HG03108 (cell line): ENCODE results near the gene NXPH2.
"Not testable (repeated sequence)": the region's sequence is repeated elsewhere in the genome, so short reads cannot be mapped to it uniquely, and the experiment has no call there.

ENCODE experiments used
- ATAC-seq: cut with Tn5 transposase; IDR thresholded peaks from one replicate; pipeline ENCODE4 v1.9.1; 2021; ENCODE audit warnings: moderate library complexity; ENCODE audit not compliant: unreplicated experiment

The NXPH2 gene

DNA sequence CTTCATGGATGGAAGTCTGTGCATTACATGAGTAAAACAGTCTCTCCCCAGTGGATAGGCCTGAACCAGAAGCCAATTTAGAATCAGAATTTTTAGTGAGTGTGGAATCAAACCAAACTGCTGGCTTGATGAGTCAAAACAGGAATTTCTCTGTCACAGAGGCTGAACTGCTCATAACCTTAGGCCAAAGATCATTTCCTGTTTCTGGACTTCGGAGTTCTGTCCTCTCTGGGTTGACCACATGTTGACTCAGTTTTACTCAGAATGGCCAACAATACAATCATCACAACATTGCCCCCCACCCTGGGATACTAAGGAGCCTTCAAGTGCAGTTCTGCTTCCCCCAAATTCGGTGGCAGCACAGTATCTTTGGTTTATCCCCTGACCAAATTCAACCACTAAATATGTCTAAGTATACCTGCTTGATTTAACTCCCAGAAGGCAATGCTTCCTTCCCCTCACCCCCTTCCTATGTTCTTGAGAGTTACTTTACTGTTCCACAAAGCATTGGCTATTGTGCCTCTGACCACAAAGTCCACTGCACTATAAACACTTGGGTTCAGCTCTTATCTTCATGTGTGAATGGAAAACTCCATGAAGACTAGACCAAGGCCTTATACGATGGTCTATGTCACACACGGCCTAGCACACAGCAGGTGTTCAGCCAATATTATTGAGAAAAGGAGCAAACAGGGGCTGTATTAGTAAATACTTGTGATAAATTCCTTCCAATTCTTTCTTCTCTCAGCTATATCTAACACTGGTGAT lies 67.8 kb downstream of the NXPH2 start:
- peak; percentile 90 for ATAC-seq

DNA sequence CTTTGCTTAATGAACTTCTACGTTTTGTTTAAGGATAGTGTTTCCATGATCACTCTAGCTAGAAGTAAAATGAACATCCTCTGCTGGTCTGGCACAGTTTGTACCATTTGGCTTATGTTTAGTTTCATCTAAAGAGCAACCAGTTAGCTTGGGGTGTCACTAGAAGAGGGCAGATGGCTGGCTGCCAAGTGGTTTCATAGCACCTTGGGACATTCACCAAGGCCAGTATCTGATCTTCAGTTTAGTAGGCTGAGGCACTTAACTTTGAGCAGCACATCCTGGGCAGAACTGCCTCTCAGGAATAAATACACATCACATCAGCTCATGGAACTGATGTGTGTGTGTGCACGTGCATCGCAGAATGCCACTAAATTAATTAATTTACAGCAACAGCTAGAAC lies 68.4 kb downstream of the NXPH2 start:
- ATAC-seq, result peak; percentile 56

DNA sequence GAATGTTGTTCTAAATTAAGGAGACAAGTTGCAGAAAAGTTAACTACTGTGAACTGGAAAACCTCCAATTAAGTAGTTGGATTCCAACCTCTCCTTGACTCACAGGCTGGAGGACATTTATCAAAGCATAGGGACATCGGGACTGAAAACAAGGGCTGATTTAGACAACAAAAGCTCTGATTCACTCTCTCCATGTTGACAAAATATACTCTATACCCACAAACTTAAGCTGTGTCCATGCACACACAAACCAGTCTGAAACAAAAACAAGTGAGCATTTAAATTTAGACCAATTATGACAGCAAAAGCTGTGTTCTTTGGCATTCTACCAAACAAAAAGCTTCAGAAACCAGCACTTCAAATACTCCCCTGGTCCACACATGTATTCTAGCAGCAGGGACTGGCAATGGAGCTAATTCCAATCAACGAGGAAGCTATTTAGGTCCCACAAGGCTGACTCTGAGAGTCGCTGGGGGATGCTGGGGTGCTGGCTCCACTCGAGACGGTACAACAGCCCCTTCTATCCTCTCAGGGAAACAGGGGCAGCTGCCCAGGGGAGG lies 71.4 kb downstream of the NXPH2 start:
- no peak for ATAC-seq

DNA sequence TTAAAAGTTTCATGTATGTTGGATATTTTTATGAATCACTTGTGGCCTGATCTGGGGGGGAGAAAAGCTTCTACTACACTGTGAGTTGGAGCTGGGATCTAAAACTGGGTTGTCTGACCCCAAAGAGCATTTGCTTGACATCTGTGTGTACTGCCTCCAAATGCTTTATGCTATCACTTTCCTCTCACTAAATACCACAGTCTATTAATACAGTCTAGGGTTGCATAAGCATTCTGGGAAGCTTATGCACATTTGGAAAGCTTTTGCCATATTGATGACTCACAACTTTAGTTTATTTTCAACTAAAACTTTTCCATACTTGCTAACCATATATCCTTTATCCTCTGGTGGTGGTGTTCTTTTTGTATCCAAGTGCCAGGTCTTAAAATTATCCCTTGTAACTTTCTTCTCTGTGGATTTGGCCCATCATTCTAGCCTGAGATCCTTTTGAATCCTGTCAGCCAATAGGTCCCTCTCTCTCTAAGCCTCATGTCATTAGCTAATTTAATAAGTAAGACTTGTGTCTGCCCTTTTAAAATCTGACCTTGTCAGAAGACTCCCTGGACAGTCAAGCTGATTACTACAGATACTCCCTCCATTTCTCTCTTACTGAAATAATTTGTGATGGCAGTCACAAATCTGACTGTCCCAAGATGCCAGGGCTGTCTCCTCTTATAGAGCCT lies 72.7 kb downstream of the NXPH2 start:
- ATAC-seq, result no peak

DNA sequence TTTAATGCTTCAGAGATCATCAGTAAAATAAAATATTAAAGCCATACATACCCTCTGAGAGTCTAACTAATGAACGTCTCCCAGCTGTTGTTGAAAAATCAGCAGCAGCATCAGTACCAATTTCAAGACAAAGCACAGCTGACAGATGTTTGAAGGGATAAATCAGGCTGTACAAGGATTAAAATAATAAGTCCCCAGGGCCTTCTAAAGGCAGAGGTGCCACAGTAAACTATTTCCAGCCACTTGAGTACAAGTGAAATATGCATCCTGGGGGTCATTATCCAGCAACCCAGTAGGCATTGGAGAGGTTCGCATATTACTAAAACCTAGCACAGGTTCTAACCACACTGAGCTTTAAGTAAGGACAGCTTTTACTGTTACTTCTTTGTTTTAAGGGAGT lies 76.9 kb downstream of the NXPH2 start:
- ATAC-seq, result no peak

DNA sequence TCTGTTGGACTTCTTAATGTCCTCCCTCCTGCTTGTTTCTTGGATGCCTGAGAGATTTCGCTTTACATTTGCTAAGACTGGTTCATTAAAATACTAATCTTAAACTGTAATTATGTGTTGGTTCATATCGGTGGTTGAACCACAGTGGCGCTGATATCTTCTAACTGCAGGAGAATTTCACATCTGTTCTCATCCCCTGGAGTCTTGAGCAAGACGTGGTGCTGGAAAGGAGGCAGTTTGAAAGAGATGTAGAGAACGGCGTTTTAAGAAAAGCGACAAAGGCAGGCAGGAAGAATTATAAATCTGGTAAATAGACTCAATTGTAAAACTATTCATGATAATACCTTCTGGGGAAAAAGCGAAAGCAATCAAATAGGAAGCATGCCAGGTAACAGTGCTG lies 79.5 kb downstream of the NXPH2 start:
- ATAC-seq, result no peak

DNA sequence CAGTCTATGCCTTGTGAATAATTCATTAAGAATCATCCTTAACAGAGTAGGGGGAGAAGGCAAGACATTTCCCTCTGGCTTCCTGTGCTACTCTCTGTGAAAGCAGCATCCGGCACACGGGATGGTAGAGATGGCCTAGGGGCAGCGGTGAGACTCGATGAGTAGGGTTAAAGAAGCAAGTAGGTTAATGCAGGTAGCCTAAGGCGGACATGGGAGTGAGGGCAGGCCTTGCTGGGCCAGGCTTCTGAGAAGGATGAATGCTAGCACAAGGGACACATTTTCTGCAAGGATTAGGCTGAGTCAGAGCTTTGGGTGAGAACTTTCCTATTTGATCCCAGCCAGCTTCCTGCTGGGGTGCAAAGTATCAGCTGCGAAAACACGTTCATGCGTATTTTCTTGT lies 80.8 kb downstream of the NXPH2 start:
- no peak for ATAC-seq

DNA sequence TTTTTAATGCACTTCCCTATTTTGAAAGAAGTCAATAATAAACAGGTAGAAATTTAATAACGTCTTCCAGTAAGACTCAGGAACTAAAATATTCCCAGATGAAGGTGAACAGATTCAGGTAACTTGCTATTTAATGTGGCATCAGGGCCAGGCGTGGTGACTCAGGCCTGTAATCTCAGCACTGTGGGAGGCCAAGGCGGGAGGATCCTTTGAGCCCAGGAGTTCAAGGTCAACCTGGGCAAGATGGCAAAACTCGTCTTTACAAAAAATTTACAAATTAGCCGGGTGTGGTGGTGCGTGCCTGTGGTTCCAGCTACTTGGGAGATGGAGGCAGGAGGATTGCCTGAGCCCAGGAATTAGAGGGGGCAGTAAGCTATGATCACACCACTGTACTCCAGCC lies 81.8 kb downstream of the NXPH2 start:
- ATAC-seq, result no peak

DNA sequence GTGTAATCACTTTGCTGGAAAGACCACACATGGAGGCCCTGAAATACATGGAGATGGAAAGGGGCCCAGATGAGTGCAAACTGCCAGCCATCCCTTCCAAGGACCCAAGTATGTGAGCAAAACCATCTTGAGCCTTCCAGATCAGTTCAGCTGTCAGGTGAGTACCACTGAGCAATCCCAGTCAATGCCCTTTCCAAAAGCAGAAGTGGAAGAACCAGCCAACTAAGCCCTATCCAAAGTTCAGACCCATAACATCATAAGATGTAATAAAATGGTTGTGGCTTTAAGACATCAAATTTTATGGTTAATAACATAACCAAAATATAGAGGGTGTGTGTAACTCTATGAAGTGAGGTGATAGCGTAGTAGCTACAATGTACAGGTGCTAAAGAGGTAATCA lies 88.5 kb downstream of the NXPH2 start:
- ATAC-seq, result no peak

DNA sequence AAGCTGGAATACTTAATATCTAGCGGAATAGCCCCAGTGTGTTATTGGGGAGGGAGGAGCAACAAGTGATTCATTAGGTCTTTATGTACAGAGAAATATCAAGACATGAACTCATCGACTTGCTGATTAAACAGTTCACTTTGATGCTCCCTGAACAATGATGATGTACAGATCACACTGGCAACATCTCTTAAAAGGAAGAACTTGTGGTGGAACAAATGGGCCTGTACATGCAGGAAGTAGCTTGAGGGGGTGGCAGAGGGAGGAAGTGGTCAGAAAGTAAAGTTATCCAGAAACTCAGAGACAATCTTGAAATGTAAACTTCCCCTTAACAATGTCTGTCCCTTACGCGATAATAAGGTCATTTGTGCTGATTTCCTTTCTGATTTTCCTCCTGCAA lies 90.5 kb downstream of the NXPH2 start:
- peak; percentile 74 for ATAC-seq

DNA sequence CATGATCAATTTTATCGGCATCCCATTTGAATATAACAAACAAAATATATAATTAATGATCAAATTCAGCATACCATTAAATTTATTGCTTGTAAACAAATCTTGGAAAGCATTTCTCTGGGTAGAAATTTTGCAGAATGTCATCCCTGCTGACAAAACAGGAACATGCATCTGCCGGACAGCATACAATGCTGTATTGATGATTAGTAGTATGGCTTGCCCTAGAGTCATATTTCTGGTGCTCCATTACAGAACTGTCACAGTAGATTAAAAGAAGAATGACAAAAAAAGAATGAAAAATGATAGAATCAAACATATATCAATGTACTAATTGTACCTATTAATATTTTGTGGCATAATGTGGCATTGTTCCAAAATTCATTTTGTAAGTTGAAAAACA lies 98.0 kb downstream of the NXPH2 start:
- ATAC-seq, result no peak

DNA sequence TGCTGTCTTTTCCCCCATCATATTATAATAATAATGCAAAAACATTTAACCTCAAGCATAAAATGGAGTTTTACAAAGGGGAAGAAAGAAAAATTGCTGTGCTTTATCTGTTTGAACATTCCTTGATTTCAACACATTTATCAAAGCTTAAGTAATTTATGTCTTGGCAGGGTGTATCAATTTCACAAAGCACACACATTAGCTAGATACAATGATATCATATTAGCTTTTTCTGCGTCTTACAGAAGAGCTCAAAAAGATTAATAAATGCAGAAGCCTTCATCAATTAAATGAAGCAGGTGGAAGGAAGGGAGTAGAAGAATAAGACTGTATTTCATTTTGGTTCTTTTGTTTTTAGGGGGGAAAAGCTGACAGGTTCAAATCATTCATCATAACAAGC lies 103.0 kb downstream of the NXPH2 start:
- ATAC-seq, result no peak

DNA sequence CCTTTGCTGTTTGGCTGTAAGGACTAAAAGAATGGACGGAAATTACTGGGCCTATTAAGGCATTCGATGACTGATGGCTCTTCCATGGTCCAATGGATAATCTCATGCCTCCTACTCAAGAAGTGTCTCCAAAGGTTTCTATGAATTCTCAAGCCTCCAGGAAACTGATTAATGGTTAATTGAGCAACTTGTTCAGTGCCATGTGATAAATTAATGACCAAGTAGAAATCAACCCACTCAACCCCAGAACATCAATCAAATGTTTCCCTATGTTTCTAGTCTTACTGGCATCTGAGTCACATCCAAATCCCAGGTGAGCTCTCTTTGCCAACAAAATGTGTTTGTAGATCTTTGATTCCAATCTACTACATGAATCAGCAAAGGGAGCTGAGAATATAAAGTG lies 103.6 kb downstream of the NXPH2 start:
- no peak for ATAC-seq

DNA sequence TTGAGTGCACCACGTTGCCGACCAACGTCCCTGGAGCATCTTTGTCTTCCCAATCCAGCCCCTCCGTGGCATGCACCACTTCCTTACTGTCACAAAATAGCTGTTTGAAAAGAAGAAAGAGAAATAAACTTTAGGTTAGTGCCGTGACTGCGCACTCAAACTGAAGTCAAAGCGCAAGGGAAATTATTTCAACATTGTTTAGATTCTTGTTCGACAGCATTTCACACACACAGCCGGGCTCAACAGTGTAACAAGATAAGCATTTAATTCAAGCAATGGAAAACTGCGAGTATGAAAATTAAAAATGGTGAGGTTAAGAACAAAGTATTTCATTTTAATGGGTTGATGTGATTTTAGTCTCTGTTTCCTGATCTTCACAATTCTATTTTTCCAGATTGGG lies 108.6 kb downstream of the NXPH2 start:
- no peak for ATAC-seq

DNA sequence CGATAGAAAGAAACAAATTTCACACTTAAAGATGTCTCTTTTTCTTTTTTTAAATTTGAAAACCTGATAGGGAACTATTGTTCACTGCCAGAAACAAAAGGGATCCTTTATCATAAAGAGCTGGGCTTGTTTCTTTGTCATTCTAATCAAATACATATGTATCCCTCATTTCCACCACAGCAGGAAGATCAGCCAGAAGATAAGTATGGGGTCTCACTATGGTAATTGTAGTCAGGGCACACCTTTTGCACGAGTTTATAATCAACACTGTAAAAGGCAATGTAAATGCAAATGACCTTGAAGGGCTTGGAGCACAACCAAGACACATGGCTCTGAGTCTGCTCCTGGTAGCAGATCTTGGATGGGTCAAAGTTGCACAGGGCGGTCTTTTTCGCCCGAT lies 109.5 kb downstream of the NXPH2 start:
- ATAC-seq, result no peak

DNA sequence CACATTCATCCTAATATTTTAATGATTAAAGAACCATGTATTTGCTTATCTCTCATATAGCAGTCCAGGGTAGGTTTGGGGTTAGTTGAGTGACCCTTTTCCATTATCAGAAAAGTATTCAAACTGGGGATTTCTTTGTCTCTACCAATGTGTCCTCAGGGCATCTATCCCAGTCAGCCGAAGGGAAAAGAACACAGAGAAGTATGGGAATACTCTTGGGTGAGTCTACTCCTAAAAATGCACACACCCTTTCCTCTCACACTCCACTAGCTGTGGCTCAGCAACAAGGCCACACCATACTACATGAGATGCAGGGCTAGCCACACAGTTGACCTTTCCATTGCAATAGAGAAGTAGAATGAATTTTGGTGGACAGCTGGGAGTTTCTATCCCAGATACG lies 114.3 kb downstream of the NXPH2 start:
- no peak for ATAC-seq

DNA sequence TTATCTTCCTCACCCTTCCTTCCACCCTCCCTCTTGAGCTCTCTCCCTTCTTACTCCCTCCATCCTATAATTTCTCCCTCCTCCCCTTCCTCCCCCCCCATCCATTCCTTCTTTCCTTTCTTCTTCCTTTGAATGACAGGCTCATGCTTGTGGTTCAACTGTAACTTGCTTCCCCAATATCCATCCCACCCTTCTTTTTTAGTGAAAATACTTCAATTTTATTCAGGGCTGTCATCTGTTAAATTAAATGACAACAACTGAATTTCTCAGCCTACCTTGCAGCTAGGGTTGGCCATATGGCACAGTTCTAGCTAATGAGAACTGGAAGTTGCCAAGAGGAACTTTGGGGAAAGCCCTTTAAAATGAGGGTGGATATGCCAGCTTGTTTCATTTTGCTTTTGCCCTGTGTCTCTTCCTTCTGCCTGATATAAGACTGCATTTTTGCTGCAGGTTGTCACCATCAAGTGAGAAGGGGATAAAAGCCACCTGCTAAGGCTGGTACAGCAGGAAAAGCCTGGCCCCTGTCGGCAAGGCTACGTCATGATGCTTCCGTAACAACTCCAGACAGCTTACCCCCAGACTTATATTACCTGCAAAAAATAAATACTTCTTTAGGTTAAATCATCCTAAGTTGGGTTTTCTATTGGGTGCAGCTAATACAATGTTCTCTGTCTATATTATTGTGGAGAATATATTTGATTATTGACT lies 121.8 kb downstream of the NXPH2 start:
- ATAC-seq, result no peak

DNA sequence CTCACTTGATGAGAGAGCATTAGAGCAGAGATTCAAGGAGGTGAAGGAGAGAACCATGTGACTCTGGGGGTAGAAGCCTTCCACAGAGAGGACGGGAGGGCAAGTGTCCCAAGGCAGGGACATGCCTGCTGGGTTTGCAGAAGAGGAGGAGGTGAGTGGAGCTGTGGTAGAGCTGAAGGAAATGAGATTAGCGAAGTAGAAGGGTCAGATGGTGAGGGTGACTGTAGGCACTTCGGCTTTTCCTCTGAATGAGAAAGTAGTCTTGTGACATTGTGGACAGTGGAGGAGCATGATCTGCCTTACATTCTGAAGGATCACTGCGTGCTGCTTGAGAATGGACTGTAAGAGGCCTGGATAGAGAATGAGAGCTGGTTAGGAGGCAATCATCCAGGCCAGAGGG lies 126.0 kb downstream of the NXPH2 start:
- ATAC-seq, result no peak

DNA sequence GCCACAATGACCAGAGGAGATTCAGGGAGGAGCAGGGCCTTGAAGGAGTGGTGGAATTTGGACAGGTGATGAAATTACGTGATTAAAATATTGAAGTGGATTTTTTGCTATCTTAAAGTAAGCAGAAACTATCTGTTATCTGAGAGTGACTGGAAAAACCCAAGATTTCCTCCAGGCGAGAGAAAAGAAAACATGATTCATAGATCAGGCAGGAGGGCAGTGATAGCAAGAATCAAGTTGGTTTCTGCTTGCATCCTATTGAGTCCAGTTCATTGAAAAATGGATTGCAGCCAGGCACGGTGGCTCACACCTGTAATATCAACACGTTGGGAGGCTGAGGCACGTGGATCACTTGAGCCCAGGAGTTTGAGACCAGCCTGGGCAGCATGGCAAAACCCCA lies 127.8 kb downstream of the NXPH2 start:
- no peak for ATAC-seq

DNA sequence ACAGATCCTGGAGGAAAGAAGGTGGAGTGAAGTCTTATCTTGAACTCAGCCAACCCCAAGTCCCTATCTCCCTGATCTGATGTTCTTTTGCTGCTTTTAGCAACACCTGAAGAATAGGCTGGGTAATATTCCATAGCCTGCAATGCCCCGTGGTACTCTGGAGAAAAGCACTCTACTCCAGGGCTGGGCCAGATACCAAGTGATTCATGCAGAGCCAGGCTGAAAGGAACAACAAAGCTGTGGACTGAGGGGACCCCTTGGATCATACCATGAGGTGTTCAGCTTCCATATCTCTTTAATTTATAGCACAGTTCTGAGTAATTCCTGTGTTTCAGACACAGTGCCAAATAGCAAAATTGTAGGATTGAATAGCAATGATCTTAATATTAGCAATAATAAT lies 130.6 kb downstream of the NXPH2 start:
- no peak for ATAC-seq

DNA sequence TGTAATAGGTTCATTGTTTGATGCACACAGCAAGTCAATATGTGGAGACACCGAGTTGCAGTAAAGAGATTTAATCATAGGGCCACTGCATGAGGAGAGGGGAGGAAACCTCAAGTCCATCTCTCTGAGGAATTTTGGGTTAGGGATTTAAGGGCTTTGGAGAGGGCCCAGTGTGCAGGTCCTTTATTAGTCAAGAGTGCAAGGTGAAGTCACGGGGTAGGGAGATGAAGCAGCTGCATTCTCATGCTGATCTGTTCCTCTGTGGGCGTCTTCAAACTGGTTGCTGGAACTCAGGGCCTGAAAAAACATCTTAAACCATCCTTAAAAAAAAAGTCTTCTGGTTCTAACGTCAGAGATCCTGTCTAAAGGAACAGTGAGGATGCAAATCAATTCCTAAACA lies 131.6 kb downstream of the NXPH2 start:
- ATAC-seq, result no peak

DNA sequence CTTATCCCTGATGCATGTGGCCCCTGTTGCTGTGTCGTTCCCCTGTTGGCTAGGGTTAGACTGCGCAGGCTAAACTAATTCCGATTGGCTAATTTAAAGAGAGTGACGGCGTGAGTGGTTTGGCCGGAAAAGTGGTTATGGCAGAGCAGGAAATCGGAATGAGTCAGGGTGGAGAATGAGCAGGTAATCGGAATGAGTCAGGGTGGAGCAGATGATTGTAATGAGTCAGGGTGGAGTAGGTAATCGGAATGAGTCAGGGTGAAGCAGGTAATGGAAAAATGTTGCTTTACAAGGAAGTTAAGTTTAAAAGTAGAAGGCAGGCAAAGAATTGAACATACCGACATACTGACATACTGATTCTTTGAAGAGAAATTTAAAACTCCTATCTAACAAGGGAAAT lies 135.4 kb downstream of the NXPH2 start:
- ATAC-seq, result not testable (repeated sequence)
